Measurements from ENCODE around the gene IL20RB.
"Not testable (repeated sequence)": the region's sequence is repeated elsewhere in the genome, so short reads cannot be mapped to it uniquely, and the experiment has no call there.

Gene IL20RB

DNA sequence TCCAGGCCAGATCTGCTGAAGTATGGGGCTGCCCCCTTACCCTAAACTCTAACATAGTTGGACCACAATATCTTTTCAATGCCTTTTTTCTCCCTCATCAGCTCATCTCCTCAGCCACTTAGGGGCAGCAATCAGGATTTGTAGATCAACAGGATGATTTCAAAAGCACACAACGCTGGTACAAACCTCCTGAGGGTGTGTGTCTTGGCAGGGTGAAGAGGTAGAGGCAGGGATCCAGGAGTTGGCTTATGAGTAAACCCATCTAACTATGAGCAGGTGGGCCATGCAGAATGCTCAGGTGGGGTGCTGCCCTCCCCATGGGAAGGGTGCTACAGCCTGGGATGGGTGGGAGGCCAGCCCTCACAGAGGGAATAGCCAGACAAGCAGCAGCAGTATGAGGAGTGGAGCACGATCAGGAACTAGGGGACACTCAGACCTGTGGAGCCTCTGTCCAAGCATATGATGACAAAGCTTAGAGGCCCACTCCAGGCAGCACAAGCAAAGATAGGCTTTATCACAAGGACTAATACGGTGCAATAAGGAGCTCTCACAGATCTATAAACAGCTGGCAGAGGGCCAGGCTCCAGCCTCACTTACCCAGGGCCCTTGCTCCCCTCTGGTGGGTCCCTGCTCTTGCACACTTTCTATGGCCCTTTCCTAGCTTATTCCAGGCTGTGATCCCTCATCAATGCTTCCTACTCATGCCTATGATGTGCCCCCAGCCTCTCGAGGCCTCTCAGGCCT lies 32.2 kb downstream of the IL20RB start:
- DNase-seq, result no peak

DNA sequence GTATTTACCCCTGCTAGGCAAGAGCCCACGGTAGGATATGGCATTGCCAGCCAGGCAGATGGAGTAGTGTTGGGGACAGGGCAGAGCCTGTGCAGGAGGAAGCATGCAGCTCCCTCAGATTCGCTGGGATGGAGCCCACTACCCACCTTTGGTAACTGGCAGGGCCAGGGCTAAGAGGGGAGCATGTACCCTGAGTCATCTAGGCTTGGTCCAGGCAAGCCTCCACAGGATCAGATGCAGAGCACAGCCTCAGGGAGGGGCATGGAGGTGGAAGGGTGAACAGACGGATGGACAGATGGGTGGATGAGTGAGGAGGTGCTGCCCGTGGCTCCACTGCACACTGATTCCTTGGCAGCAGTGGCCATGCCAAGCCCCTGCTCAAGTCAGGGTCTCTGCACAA lies 33.0 kb downstream of the IL20RB start:
- DNase-seq, result no peak

DNA sequence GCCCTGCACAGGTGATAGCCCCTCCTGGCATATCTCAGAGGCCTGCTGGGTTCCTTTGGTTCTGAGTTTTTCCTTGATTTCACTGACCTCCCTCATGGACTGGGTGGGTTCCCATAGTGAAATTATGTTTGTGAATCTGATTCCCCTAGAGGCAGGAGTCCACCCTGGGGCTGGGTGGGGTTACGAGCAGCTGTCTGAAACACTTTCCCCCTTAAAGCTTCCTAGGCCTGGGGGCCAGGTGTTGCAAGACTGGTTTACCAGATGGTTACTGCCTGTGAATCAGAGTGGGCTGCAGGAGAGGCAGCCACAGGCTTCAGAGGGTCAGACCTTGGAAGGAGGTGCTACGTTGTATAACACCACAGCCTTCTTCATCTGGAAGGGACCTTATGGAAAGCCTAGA lies 34.3 kb downstream of the IL20RB start:
- no peak for DNase-seq

DNA sequence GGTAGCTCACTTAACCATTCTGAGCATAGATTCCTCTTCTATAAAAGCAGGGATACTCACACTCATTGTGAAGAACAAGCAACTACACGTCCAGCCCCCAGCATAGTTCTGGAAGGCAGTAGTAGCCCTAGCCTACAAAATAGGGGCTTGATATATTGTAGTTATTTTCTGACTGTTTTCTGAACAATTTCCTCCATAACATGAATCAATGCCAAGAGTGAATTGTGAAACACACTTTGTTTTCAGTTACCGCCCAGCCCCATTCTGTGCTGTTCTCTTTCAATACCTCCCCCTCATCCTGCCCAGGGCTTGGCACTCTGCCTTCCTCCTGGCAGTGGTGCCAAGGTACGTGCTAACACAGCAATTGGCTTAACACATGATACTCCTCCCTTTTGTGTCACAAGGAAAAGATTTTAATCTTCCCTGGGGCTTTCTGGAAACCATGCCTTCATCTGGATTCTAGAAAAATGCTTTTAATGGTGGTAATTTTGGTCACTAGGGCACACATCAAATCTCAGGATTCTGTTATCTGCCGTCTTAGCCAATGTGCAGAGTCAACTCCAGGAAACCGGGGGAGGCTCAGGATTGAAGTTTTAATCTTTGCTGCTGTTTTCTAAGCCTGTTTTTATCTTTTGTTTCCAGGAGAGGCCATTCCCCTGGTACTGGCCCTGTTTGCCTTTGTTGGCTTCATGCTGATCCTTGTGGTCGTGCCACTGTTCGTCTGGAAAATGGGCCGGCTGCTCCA lies 37.2 kb downstream of the IL20RB start:
- DNase-seq, result peak; percentile 3

DNA sequence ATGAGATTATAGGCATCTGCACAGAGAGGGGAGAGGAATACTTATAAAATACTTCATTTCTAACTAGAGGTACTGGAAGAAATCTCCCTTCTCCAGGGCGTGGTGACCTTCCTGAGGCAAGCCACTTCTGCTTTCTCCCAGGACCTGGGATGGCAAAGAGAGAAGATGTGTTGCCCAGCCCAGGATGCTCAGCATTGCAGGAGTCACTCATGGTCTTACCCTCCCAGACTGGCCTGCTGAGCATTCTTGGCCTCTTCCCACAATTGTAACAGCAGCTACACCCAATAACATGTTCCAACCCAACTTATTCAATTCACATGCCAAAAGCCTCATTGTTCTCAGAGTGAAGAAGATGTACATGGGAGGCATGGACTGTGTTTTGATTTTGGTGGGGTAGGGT lies 37.9 kb downstream of the IL20RB start:
- no peak for DNase-seq

DNA sequence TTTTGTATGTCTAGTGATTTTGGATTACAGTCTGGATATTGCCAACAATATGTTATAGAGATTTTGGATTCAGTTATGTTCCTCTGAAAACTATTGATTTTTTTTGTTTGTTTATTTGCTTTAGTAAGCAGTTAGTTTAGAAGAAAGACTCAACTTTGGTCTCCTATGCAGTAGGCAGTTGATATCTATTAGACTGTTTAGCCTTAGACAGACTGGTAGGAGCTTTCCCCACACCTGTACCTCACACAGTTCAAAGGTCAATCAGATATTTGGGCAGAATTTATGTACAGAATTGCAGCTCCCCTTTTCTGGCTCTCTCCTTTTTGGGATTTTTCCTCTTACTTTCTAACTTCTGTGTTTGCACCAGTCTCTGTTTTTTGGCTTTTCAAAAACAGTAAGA lies 42.3 kb downstream of the IL20RB start:
- no peak for DNase-seq

DNA sequence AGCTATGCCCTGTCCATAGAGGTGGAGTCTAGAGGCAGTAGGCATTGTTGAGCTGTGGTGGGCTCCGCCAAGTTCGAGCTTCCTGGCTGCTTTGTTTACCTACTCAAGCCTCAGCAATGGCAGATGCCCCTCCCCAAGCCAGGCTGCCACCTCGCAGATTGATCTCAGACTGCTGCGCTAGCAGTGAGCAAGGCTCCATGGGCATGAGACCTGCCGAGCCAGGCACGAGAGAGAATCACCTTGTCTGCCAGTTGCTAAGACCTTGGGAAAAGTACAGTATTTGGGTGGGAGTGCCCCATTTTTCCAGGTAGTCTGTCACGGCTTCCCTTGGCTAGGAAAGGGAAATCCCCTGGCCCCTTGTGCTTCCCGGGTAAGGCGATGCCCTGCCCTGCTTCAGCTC lies 49.6 kb downstream of the IL20RB start:
- not testable (repeated sequence) for DNase-seq

DNA sequence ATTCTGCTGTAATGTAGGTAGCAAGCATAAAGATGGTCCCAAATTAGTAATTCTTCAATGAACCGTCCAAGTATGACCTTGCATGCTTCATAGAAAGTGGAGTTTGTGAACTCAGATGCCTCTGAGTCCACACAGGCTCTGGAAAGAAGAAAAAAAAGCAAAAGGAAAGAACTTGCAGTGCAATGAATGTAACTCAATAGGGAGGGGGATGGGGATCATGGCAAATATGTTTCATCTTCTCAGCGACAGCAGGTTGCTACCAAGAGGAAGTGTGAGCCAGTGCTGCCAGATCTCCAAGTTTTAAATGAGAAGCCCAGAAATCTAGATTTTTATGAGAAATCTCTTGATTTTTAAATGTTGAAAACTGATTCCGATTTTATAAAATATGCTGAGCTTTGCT lies 50.3 kb downstream of the IL20RB start:
- DNase-seq, result no peak

DNA sequence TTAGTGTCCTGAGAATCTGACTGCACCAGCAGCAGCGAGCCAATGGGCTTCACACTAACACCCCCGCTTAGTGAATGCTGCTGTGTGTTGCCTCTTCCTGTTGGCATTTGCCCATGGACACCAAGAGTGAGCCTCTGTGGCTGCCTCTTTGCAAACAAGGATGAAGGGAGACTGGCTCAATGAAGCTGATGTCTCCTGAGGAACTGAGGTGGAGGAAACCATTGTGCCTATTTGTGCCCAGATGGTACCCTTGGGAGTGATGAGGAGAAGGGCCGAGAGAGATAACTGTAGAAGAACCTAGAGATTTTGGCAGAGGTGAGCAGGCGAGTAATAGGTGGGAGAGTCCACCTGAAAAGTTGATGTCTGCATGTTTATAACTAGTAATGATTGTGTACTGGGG lies 51.2 kb downstream of the IL20RB start:
- DNase-seq, result no peak

DNA sequence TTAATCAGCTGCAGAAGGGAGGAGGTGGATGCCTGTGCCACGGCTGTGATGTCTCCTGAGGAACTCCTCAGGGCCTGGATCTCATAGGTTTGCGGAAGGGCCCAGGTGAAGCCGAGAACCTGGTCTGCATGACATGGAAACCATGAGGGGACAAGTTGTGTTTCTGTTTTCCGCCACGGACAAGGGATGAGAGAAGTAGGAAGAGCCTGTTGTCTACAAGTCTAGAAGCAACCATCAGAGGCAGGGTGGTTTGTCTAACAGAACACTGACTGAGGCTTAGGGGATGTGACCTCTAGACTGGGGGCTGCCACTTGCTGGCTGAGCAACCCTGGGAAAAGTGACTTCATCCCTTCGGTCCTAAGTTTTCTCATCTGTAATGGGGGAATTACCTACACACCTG lies 52.4 kb downstream of the IL20RB start:
- DNase-seq, result no peak

DNA sequence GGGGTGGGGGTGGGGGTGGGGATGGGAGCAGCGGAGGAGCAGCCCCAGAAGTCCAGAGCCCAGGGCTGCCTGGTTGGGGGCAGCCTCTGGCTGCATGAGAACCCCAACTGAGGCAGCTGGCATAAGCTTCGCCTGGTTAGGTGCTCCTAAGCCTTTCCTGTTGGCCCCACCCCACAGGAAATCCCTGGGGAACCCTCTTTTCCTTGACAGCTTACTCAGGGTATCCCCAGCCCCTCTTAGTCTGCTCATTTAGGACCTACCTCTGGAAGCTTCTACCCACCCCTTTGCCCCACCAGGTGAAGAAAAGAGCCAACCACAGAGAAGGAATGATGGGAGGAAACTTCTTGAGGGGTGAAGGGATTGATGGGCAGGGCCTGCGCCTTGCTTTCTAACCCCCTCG lies 53.4 kb downstream of the IL20RB start:
- DNase-seq, result no peak

DNA sequence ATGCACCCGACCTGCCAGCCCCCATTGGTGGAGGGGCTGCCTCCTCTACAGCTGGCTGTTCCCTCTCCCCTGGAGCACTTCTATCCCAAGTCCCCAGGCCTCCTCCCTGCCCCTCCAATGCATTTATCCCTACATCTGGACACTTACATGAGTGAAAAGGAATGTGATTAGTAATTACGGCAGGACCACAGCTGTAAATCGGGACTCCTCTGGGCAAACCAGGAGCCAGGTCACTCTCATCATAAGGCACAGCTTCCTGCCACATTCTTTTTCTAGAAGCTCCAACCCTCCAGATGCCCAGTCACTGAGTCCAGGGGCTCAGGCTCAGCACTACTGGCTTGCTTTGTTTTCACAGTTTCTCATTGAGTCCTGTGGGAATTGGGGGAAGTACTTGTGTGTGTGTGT lies 54.3 kb downstream of the IL20RB start:
- DNase-seq, result peak; percentile 33

DNA sequence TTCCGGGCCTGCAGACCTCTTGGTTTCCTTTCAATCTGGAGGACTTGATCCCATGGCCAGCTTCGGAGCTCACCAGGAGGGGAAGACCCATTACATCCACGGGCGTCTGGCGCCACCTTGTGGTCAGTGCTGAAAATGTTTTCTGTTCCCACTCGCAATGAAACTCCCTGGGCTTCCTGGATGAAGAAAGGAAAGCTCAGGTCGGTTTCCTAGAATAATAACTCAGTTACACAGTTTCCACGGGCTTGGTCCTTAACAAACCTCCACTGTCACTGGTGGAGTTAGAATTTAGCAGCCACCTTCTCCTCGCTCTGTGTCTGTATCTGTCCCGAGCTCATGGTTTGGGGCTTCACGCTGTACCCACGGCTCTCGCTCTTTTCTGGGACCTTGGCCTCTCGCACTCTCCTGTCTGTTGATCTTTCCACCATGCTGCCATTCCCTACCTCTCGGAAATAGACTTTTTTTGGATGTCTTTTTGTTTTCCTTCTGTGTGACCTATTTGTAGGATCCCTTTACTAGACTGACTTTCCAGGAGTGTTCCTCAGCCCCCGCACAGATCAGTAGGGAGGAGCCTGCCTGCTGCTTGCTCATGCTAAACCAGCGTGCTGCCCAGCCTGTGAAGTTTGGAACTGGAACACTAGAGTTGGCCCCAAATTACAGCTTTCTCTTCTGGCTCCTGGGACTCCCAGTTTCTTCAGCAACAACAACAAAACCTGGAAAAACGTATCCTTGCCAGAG lies 56.3 kb downstream of the IL20RB start:
- DNase-seq, result peak; percentile 73

DNA sequence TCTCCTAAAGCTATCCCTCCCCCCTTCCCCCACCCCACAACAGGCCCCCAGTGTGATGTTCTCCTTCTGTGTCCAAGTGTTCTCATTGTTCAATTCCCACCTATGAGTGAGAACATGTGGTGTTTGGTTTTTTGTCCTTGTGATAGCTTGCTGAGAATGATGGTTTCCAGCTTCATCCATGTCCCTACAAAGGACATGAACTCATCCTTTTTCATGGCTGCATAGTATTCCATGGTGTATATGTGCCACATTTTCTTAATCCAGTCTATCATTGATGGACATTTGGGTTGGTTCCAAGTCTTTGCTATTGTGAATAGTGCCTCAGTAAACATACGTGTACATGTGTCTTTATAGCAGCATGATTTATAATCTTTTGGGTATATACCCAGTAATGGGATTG lies 59.5 kb downstream of the IL20RB start:
- not testable (repeated sequence) for DNase-seq

DNA sequence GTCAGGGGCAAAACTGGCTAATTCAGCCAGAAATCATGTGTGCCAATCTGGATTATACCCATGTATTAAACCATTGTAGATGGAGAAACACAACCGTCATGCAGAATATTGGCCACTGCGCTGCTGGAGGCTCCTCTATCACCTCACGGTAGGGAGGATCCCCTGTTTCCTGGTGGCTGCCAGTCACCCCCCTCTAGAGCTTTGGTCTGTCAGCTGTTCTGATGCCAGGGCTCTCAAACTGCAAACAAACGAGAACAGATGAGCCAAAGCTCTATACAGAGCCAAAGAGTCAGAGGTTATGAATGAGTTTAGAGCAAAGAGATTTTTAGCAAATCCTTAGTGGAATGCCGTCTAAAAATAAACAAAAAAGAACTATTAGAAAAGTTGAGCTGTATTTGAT lies 62.5 kb downstream of the IL20RB start:
- no peak for DNase-seq

DNA sequence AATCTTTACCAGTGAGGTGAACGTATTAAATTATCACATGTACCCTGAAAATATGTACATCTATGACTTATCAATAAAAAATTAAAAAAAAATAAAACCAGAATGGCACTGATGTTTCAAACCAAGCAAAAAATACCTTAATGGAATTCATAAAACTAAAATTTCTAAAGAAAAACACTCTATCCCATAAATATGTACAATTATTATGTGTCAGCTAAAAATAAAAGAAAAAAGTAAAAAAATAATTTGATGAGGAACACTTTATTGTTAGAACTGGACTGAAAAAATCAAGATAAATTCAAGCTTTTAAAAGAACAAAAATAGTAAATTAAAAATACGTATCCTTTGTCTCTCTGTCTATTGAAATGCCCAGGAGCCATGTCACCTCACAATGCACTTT lies 63.1 kb downstream of the IL20RB start:
- DNase-seq, result no peak

DNA sequence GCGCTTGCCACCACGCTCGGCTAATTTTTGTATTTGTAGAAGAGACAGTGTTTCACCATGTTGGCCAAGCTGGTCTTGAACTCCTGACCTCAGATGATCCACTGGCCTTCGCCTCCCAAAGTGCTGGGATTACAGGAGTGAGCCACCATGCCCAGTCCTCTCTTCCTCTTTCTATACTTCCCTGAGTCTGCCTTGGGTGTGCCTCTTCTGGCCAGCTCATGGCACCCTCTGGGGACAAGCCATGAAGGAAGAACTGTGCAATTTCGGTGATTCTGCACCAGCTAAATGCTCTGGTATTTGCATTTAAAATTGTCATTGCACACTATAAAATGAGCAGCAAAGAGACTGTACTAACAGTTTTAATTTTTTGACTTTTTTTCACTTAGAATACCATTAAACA lies 66.6 kb downstream of the IL20RB start:
- no peak for DNase-seq

DNA sequence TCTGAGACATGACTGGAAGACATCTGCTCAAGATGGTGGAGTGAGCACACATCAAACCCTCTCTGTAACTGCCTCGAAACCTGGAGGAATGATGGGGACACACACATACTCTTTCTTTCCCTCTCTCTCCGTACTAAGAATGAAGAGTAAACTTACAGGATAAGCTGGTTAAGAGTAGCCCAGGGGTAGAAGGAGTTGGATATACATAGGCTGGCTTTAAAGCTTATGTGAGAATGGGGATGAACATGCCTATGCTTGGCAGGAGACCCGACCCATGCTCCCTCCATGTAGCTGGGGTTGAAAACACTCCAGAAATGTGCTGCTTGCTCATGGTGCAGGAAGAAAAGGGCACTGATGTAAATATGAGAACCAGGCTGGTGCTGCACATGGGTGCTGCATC lies 68.9 kb downstream of the IL20RB start:
- no peak for DNase-seq

DNA sequence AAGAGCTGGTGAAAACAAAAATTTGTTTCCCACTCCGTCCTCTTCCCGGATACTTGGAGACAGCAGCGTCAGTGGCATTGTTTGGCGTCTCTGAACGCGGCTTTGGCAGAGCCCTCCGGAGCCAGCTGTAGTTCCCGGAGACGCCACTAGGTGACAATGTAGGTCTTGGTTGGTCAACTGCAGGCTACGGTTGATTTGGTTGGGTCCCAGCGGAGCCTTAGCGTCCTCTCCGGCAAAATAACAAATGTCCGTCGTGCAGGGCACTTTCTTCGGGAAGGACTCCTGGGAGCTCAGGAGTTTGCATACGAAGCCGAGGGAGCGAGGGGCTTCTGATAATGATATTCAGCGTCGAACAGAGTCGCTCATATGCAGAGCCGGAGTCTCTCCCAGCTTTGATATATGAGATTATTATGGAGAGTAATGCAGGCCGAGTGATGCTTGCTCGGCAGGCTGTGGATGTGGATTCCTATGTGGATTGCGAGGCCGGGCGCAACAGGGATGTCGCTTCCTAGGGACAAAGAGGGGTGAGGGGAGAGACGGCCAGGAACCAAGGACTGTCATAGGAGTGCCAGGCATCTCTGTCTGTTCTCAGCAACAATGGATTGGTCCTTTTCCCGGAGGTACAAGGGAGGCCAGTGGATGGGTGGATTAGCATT lies 74.8 kb downstream of the IL20RB start:
- peak; percentile 77 for DNase-seq

DNA sequence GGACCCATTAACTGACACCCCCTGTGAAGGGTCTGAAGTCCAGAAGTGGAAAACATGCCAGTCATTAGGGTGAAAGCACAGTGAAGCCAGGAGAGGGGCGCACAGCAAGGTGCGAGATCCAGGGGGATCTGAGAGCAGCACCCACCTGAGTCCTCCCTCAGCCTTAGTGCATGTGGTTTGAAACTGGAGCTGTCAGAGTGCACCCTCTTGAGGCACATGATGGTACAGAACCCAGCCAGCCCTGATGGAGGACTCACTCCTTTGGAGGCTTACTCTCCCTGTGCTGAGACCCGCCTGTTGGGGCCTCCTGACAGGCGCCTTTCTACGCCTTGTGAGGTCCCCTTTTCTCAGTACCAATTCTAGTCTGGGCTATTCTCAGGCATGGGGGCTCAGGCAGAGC lies 77.8 kb downstream of the IL20RB start:
- DNase-seq, result no peak

DNA sequence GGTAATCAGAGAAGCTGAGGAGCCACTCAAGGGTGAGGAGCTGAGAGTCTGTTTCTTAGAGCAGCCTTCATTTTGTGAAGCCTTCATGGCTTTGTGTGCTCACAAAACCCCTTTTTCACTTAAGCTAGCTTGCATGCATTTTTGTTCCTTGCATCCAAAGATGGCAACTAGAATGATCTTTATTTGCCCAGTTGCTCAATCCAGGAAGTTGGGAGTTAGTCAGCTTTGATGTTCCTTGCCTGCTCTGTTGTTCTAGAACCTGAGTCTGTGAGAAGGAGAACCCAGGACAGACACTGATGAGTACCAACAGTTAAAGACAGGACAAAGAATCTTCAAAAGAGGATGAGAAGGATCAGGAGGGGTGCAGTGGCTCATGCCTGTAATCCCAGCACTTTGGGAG lies 81.8 kb downstream of the IL20RB start:
- no peak for DNase-seq

DNA sequence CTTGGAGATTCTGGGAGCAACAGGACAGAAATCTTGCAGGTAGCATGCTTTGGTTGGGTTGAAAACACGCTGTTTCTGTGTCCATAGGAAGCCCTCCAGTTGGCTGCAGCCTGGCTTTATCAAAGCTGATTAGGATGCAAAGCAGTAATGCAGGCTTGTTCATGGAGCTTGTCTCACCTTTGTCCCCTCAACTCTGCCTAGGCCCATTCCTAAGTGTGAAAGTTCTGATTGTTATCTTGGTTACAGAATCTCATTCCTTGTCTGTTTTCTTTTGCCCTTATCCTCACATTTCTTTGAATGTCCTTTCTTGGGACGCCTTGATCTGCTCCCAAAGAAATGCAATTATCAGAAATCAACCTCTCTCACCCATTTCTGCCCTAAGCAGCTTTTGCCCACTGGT lies 83.5 kb downstream of the IL20RB start:
- DNase-seq, result no peak

DNA sequence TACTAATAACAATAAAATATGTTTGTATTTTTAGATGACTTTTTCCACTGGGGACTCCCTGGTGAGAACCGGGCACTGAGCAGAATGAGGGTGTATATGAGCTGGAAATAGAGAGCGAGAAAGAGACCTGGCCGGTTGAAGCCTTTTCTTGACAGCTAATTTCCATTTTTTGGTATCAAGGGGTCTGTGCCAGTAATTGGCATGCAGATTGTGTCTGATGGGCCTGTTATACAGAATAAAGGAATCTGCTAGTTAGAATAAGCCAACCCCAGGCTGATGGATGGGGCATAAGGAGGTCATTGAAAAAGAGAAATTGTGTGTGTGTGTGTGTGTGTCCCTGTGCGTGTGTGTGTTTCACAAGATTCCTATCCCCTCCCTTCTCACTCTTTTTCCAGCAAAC lies 83.9 kb downstream of the IL20RB start:
- DNase-seq, result no peak

DNA sequence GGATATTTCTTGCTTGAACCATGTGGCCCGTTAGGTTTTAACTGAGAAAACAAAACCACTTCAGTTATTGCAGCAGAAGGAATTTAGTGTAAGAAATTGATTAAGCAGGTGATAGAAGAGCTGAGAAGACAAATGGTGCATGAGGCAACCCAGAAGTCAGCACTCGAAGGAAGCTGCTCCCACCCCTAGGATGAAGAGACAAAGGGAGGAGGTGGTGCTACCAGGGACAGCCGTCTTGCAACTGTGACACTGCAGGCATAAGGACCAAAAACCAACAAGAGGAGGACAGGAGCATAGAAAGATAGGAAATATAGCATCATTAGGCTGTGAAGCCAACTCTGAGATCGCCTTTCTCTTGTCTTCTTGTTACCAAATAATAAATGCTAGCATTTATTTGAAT lies 89.0 kb downstream of the IL20RB start:
- no peak for DNase-seq

Measured in T1000 (cell line).